Endothelial cell of umbilical vein (primary cell): ENCODE measurements around the gene FREM3. TPM values are rescaled to one million over a fixed set of nuclear protein-coding genes. Genes with fewer than 3 reads are reported as not detected.

Source experiments
- BruUV-seq: library from RNA; stranded (reverse); fragments of 400-500 nt; replicated peaks from 2 replicates; lab custom pipeline; 2021; lab: Mats Ljungman, UMichigan
- CTCF ChIA-PET: fragments of 300-600, 350-600 bp; sonication (Branson Sonifier 250); formaldehyde crosslinking; loops from one replicate; lab custom pipeline; 2021; ENCODE audit warnings: antibody characterized with exemption, inconsistent platforms; lab: Charles Lee
- POLR2A ChIA-PET: fragments of 300-600, 350-600 bp; sonication (Branson Sonifier 250); formaldehyde crosslinking; loops from one replicate; lab custom pipeline; 2021; ENCODE audit warnings: antibody characterized with exemption, inconsistent platforms; lab: Charles Lee
- DNase-seq: peaks from one replicate; pipeline ENCODE4 v3.0.0-alpha.2; 2011; ENCODE audit warnings: low read depth, low spot score
- FAIRE-seq: peaks from 2 replicates; lab custom pipeline; 2011; peaks lifted over from hg19 to GRCh38; lab: Jason Lieb, UNC
- H2AFZ ChIP-seq: 2 replicates; pipeline ENCODE4 v1.6.0; 2012; ENCODE audit warnings: low read depth, low read length, control low read depth, inconsistent platforms
- H3K27ac ChIP-seq: 2 replicates; pipeline ENCODE4 v1.5.1; 2011; ENCODE audit warnings: low read depth, mild to moderate bottlenecking, control low read depth, low read length, moderate library complexity; ENCODE audit not compliant: insufficient read depth
- H3K27me3 ChIP-seq, 2 experiments: 2 replicates each; pipeline versions ENCODE4 v1.6.0 to v1.6.1; 2011; ENCODE audit warnings: low read length in 2 of 2, mixed read lengths in 1 of 2; ENCODE audit not compliant: control insufficient read depth in 2 of 2, insufficient read depth in 2 of 2
- H3K36me3 ChIP-seq, 2 experiments: 2 replicates in 1 of 2; 3 replicates in 1 of 2; pipeline ENCODE4 v1.5.1; 2011; ENCODE audit warnings: low read length in 2 of 2, mild to moderate bottlenecking in 1 of 2, moderate library complexity in 1 of 2; ENCODE audit not compliant: control insufficient read depth in 2 of 2, insufficient read depth in 2 of 2; ENCODE audit errors: extremely low read depth in 1 of 2
- H3K4me1 ChIP-seq: 3 replicates; pipeline ENCODE4 v1.5.1; 2011; ENCODE audit warnings: mild to moderate bottlenecking, low read length; ENCODE audit not compliant: control insufficient read depth, insufficient read depth; ENCODE audit errors: extremely low read depth
- H3K4me2 ChIP-seq: 2 replicates; pipeline ENCODE4 v1.6.1; 2011; ENCODE audit warnings: low read length, control low read depth, mixed read lengths; ENCODE audit not compliant: insufficient read depth
- H3K4me3 ChIP-seq, 3 experiments: fragments of 200-600 bp in 1 of 3; sonication (generic), shearing (Covaris generic) in 1 of 3; replicated peaks in 1 of 3; 2 replicates each; pipeline ENCODE4 v1.5.1; 2011 to 2016; ENCODE audit warnings: control low read depth in 3 of 3, low read length in 3 of 3, mild to moderate bottlenecking in 2 of 3, inconsistent platforms in 1 of 3, low read depth in 1 of 3, moderate library complexity in 1 of 3; ENCODE audit not compliant: insufficient read depth in 1 of 3
- H3K79me2 ChIP-seq: 2 replicates; pipeline ENCODE4 v1.6.0; 2012; ENCODE audit warnings: low read length, inconsistent platforms; ENCODE audit not compliant: control insufficient read depth, insufficient read depth
- H3K9ac ChIP-seq: replicated peaks from 2 replicates; pipeline ENCODE3; 2011; ENCODE audit warnings: low read length, control low read depth; ENCODE audit not compliant: insufficient read depth; ENCODE audit errors: extremely low read depth
- H3K9me1 ChIP-seq: replicated peaks from 3 replicates; pipeline ENCODE4 v1.6.0; 2011; ENCODE audit warnings: mild to moderate bottlenecking, low read length; ENCODE audit not compliant: control insufficient read depth, insufficient read depth; ENCODE audit errors: extremely low read depth
- H3K9me3 ChIP-seq: replicated peaks from 2 replicates; pipeline ENCODE4 v1.5.1; 2012; ENCODE audit warnings: low read length, inconsistent platforms; ENCODE audit not compliant: control insufficient read depth, insufficient read depth
- H4K20me1 ChIP-seq: replicated peaks from 2 replicates; pipeline ENCODE3; 2011; ENCODE audit warnings: mild to moderate bottlenecking, low read length; ENCODE audit not compliant: control insufficient read depth, insufficient read depth; ENCODE audit errors: extremely low read depth
- EZH2 ChIP-seq: IDR thresholded peaks from 2 replicates; pipeline ENCODE4 v1.6.1; 2012; ENCODE audit warnings: borderline replicate concordance, low read depth, mild to moderate bottlenecking, moderate library complexity, low read length, inconsistent platforms; ENCODE audit not compliant: severe bottlenecking
- FOS ChIP-seq: IDR thresholded peaks from 2 replicates; pipeline ENCODE4 v1.6.1; 2011; ENCODE audit warnings: mild to moderate bottlenecking, low read length, moderate library complexity, borderline replicate concordance; ENCODE audit not compliant: insufficient read depth
- GATA2 ChIP-seq: IDR thresholded peaks from 2 replicates; pipeline ENCODE4 v1.7.0; 2011; ENCODE audit warnings: low read depth, mild to moderate bottlenecking, moderate library complexity, mixed read lengths, low read length; ENCODE audit not compliant: insufficient read length, insufficient read depth
- JUN ChIP-seq: IDR thresholded peaks from 2 replicates; pipeline ENCODE4 v1.6.1; 2011; ENCODE audit warnings: borderline replicate concordance, low read depth; ENCODE audit not compliant: insufficient read length, insufficient read depth
- MYC ChIP-seq: IDR thresholded peaks from one replicate; pipeline ENCODE4 v1.6.1; 2011; ENCODE audit warnings: mild to moderate bottlenecking, low read depth, low read length
- POLR2A ChIP-seq: IDR thresholded peaks from 2 replicates; pipeline ENCODE4 v1.6.1; 2012; ENCODE audit warnings: low read depth, mild to moderate bottlenecking, control low read depth, low read length
- POLR2AphosphoS5 ChIP-seq: IDR thresholded peaks from 2 replicates; pipeline ENCODE4 v1.6.1; 2012; ENCODE audit warnings: low read depth, mild to moderate bottlenecking, control low read depth, low read length, moderate library complexity; ENCODE audit not compliant: insufficient read depth
- dilution Hi-C: fragments of 300-500 bp; cut with MboI; formaldehyde crosslinking; loops from one replicate; pipeline ENCODE4 v1.15.0; 2019; ENCODE audit warnings: low sequenced_read_pairs; ENCODE audit not compliant: extremely low pct_ligation_motif_present
- intact Hi-C: fragments of 100-400 bp; cut with micrococcal nuclease; formaldehyde crosslinking; loops from one replicate; pipeline ENCODE4 v1.10.0; 2022
- polyA plus RNA-seq, 4 experiments: library from polyadenylated mRNA; depleted of rRNA in 3 of 4; stranded (reverse) in 3 of 4; unstranded in 1 of 4; fragments of >200 nt; gene quantifications; 2 replicates each; pipeline versions ENCODE4 v1.2.1 to v1.2.3, GENCODE V29; 2011 to 2012; ENCODE audit warnings: missing spikeins in 1 of 4
- total RNA-seq: library from RNA; stranded (reverse); gene quantifications from 2 replicates; pipeline ENCODE4 v1.2.3, GENCODE V29; 2021
- TF ChIP-seq, protein P1 (sequence below), 2 donors: IDR thresholded peaks; 1 replicate in 1 of 2; 2 replicates in 1 of 2; pipeline ENCODE4 v1.5.1; 2011; ENCODE audit warnings: low read length in 2 of 2, mild to moderate bottlenecking in 2 of 2, moderate library complexity in 2 of 2, control low read depth in 1 of 2, inconsistent platforms in 1 of 2, low read depth in 1 of 2; ENCODE audit not compliant: insufficient read depth in 1 of 2; ENCODE audit errors: extremely low read depth in 1 of 2
- TF ChIP-seq, protein P2 (sequence below): IDR thresholded peaks from 2 replicates; pipeline ENCODE4 v1.6.1; 2011; ENCODE audit not compliant: insufficient read depth, insufficient read length

The FREM3 gene
- total and polyA plus RNA-seq, 2 donors (not counting 3 experiments of a cell fraction or from before 2014, with no cell fraction given) = 0.04 to 0.08 TPM

DNA sequence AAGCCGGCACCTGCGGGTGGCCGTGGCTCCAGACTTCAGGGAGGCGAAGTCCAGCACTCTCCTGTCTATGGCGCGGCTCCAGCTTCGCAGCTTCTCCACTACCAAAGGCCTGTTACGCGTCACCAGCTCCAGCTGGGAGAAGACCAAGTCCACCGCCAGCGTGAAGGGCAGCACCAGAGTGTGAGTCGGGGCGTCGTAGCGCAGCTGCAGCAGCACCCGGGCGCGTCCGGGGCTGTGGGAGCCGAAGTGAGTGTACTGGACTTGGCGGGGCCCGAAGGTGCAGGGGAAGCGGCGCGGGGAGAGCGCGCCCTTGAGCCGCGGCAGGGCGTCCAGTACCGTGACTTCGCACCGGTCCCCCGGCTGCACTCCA lies 444 bp downstream of the FREM3 start:
- no peaks in the 10 kb centered on the region for H4K20me1 ChIP-seq
- H3K4me1 ChIP-seq = peaks cover 6% of the 10 kb centered on the region
- TF ChIP-seq GATA2 (no peak), JUN (no peak), FOS (no peak), POLR2AphosphoS5 (no peak), POLR2A (no peak), MYC (no peak), EZH2 (no peak)
- TF ChIP-seq, protein P1, sequence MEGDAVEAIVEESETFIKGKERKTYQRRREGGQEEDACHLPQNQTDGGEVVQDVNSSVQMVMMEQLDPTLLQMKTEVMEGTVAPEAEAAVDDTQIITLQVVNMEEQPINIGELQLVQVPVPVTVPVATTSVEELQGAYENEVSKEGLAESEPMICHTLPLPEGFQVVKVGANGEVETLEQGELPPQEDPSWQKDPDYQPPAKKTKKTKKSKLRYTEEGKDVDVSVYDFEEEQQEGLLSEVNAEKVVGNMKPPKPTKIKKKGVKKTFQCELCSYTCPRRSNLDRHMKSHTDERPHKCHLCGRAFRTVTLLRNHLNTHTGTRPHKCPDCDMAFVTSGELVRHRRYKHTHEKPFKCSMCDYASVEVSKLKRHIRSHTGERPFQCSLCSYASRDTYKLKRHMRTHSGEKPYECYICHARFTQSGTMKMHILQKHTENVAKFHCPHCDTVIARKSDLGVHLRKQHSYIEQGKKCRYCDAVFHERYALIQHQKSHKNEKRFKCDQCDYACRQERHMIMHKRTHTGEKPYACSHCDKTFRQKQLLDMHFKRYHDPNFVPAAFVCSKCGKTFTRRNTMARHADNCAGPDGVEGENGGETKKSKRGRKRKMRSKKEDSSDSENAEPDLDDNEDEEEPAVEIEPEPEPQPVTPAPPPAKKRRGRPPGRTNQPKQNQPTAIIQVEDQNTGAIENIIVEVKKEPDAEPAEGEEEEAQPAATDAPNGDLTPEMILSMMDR (IDR thresholded peaks at IDR 0.05; ENCODE audit: extremely low read depth in 1 of 2, insufficient read depth in 1 of 2, low read depth in 1 of 2, low read length in 2 of 2) = no peak
- TF ChIP-seq, protein P2, sequence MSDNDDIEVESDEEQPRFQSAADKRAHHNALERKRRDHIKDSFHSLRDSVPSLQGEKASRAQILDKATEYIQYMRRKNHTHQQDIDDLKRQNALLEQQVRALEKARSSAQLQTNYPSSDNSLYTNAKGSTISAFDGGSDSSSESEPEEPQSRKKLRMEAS = no peak
- DNase-seq (peak; percentile 19), FAIRE-seq (no peak)
- POLR2A ChIA-PET = no interaction called here
- no peaks in the 10 kb centered on the region for H3K79me2 ChIP-seq
- no TSS peak for BruUV-seq
- no peak overlapping the region for H3K9ac ChIP-seq
- CTCF ChIA-PET = no interaction called here
- H3K36me3 ChIP-seq = no peaks in the 10 kb centered on the region
- no peaks in the 10 kb centered on the region for H3K9me3 ChIP-seq
- dilution Hi-C loops = no loop called here
- H3K27ac ChIP-seq = no peak overlapping the region
- H3K27me3 ChIP-seq = peaks cover 26 to 31% of the 10 kb centered on the region in 2 experiments
- peak overlapping the region in 1 of 3 experiments; percentile 22 for H3K4me3 ChIP-seq
- H3K9me1 ChIP-seq = no peaks in the 10 kb centered on the region
- no peak overlapping the region for H3K4me2 ChIP-seq
- intact Hi-C loops = no loop called here
- no peak overlapping the region for H2AFZ ChIP-seq
